ENCODE data around the gene CRLF2.

DNA sequence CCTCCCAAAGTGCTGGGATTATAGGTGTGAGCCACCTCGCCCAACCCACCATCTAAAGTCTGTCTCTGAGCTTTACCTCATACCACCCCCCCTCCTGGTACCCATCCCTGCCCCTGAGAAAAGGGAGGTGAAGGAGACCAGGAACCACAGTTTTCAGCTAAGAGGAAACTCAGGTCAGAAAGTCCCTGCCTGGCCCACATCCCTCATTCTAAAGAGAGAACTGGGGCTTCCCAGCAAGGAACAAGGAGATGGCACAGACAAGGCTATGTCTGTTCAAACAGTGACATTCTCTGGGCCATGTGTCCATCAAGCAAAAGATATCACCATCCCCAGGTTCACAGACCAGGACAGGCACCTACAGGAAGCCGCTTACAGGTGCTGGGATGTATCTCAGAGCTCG is 40.4 kb upstream of the CRLF2 start:
- TF ChIP-seq CEBPB (IDR thresholded peaks at IDR 0.05; ENCODE audit: low read depth, low read length) (no peak), EP300 (IDR thresholded peaks at IDR 0.05; ENCODE audit: borderline replicate concordance in 1 of 2, low read depth in 2 of 2, low read length in 2 of 2) (no peak), POLR2AphosphoS5 (IDR thresholded peaks at IDR 0.05; ENCODE audit: low read depth, low read length) (no peak), POLR2A (IDR thresholded peaks at IDR 0.05; ENCODE audit: control extremely low read depth in 1 of 2, low read depth in 2 of 2, low read length in 2 of 2) (no peak), YY1 (IDR thresholded peaks at IDR 0.05; ENCODE audit: low read depth, low read length) (no peak), GABPA (IDR thresholded peaks at IDR 0.05; ENCODE audit: borderline replicate concordance, insufficient read depth, low read length) (no peak), SIN3A (conservative IDR thresholded peaks at IDR 0.05 in 1 of 2, IDR thresholded peaks at IDR 0.05 in 1 of 2; ENCODE audit: low read depth in 1 of 2, low read length in 2 of 2) (no peak), SP1 (IDR thresholded peaks at IDR 0.05; ENCODE audit: low read depth, low read length) (no peak), ASH2L (IDR thresholded peaks at IDR 0.05; ENCODE audit: low read length) (no peak), NRF1 (IDR thresholded peaks at IDR 0.05; ENCODE audit: low read depth, low read length) (no peak), CBX8 (IDR thresholded peaks at IDR 0.05; ENCODE audit: borderline replicate concordance, low read depth, low read length) (no peak), PHF8 (conservative IDR thresholded peaks at IDR 0.05; ENCODE audit: low read depth, low read length) (no peak)
- TF ChIP-seq, protein P1, sequence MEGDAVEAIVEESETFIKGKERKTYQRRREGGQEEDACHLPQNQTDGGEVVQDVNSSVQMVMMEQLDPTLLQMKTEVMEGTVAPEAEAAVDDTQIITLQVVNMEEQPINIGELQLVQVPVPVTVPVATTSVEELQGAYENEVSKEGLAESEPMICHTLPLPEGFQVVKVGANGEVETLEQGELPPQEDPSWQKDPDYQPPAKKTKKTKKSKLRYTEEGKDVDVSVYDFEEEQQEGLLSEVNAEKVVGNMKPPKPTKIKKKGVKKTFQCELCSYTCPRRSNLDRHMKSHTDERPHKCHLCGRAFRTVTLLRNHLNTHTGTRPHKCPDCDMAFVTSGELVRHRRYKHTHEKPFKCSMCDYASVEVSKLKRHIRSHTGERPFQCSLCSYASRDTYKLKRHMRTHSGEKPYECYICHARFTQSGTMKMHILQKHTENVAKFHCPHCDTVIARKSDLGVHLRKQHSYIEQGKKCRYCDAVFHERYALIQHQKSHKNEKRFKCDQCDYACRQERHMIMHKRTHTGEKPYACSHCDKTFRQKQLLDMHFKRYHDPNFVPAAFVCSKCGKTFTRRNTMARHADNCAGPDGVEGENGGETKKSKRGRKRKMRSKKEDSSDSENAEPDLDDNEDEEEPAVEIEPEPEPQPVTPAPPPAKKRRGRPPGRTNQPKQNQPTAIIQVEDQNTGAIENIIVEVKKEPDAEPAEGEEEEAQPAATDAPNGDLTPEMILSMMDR (IDR thresholded peaks at IDR 0.05; ENCODE audit: control extremely low read depth in 1 of 3, insufficient read depth in 1 of 3, low read depth in 1 of 3, low read length in 3 of 3), result no peak
